MV-4-11 (cell line): ENCODE results near the gene NKAIN2.
"Not testable (repeated sequence)": the region's sequence is repeated elsewhere in the genome, so short reads cannot be mapped to it uniquely, and the experiment has no call there.

Experiments
- DNase-seq: peaks from one replicate; lab custom pipeline; 2025; lab: John Stamatoyannopoulos, UW

NKAIN2 gene

GRCh38 chr6:123966618-123967017 lies 163.0 kb downstream of the NKAIN2 start:
- DNase-seq, result no peak

- no peak for DNase-seq
These were observed 164.2 kb downstream of the NKAIN2 start for GRCh38 chr6:123967905-123968304.

- DNase-seq, result no peak
These were observed 169.1 kb downstream of the NKAIN2 start for GRCh38 chr6:123972600-123973294.

- no peak for DNase-seq
These were observed 176.6 kb downstream of the NKAIN2 start for GRCh38 chr6:123980311-123980710.

- DNase-seq, result no peak
These were observed 183.3 kb downstream of the NKAIN2 start for GRCh38 chr6:123986938-123987337.

- DNase-seq, result not testable (repeated sequence)
These were observed 186.3 kb downstream of the NKAIN2 start for GRCh38 chr6:123989918-123990317.

- peak; percentile 83 for DNase-seq
These were observed 186.7 kb downstream of the NKAIN2 start for GRCh38 chr6:123990376-123990775.

GRCh38 chr6:123994168-123994567 lies 190.5 kb downstream of the NKAIN2 start:
- DNase-seq, result no peak

- no peak for DNase-seq
These were observed 191.4 kb downstream of the NKAIN2 start for GRCh38 chr6:123994891-123995635.

GRCh38 chr6:123997223-123997622 lies 193.6 kb downstream of the NKAIN2 start:
- no peak for DNase-seq

GRCh38 chr6:124002377-124003081 lies 198.9 kb downstream of the NKAIN2 start:
- no peak for DNase-seq

GRCh38 chr6:124007266-124007665 lies 203.6 kb downstream of the NKAIN2 start:
- DNase-seq, result no peak

GRCh38 chr6:124008000-124008987 lies 204.6 kb downstream of the NKAIN2 start:
- DNase-seq, result no peak

- DNase-seq, result no peak
These were observed 205.5 kb downstream of the NKAIN2 start for GRCh38 chr6:124008988-124009765.

GRCh38 chr6:124010574-124010973 lies 206.9 kb downstream of the NKAIN2 start:
- no peak for DNase-seq

GRCh38 chr6:124011180-124011579 lies 207.5 kb downstream of the NKAIN2 start:
- DNase-seq, result no peak

- not testable (repeated sequence) for DNase-seq
These were observed 218.4 kb downstream of the NKAIN2 start for GRCh38 chr6:124022051-124022450.

- DNase-seq, result no peak
These were observed 219.0 kb downstream of the NKAIN2 start for GRCh38 chr6:124022641-124023040.

GRCh38 chr6:124026694-124027093 lies 223.0 kb downstream of the NKAIN2 start:
- DNase-seq, result no peak

GRCh38 chr6:124027392-124027791 lies 223.7 kb downstream of the NKAIN2 start:
- no peak for DNase-seq

GRCh38 chr6:124028117-124028516 lies 224.5 kb downstream of the NKAIN2 start:
- DNase-seq, result no peak
